Stimulated activated naive CD8-positive, alpha-beta T cell treated with anti-CD3 and anti-CD28 coated beads, Interleukin-15, amount 100 ng/mL, for 72 hours (primary cell): ENCODE measurements around the gene NCEH1.
A peak's percentile ranks its signal among the peaks of the same experiment; 100 is the strongest.
"Not testable (repeated sequence)": the region's sequence is repeated elsewhere in the genome, so short reads cannot be mapped to it uniquely, and the experiment has no call there.

Source experiments
- ATAC-seq: fragments of 150-1000 bp; cut with Tn5 transposase; 2 replicates; pipeline ENCODE4 v1.10.0; 2021; ENCODE audit warnings: mild to moderate bottlenecking, moderate library complexity
- DNase-seq, 2 donors: peaks; one replicate each; pipeline ENCODE4 v3.0.0; 2021 to 2022
- H3K27ac Mint-ChIP-seq, 2 donors: one replicate each; pipeline ENCODE4 v1.8.0; 2022; ENCODE audit warnings: mild to moderate bottlenecking in 2 of 2, mixed read lengths in 2 of 2, moderate library complexity in 2 of 2
- H3K27me3 Mint-ChIP-seq: one replicate; pipeline ENCODE4 v1.8.0; 2022; ENCODE audit warnings: mixed read lengths
- H3K4me1 Mint-ChIP-seq: one replicate; pipeline ENCODE4 v1.8.0; 2022; ENCODE audit warnings: mild to moderate bottlenecking, mixed read lengths
- H3K4me3 Mint-ChIP-seq, 2 donors: one replicate each; pipeline ENCODE4 v1.8.0; 2022; ENCODE audit warnings: mild to moderate bottlenecking in 2 of 2, mixed read lengths in 2 of 2, moderate library complexity in 1 of 2
- H3K9me3 Mint-ChIP-seq, 2 donors: one replicate each; pipeline ENCODE4 v1.8.0; 2022; ENCODE audit warnings: mixed read lengths in 2 of 2

NCEH1 gene

GRCh38 chr3:172710664-172711453 is at the start of gene NCEH1:
TSS of gene NCEH1 (minus strand) at chr3:172711067. CDS start at chr3:172710984, 83 bp downstream.
- Mint-ChIP-seq H3K27ac (peak within 1 kb of the TSS; percentile 41 to 87), H3K9me3 (no peaks in the 10 kb centered on the region), H3K4me3 (peak within 1 kb of the TSS; percentile 91 to 98), H3K27me3 (no peaks in the 10 kb centered on the region), H3K4me1 (peaks cover 21% of the 10 kb centered on the region)
- ATAC-seq (peak; percentile 99), DNase-seq (peak; percentile 77 to 87)

GRCh38 chr3:172760416-172760815 is 49.5 kb upstream of the NCEH1 start:
- ATAC-seq, DNase-seq, H3K27ac Mint-ChIP-seq, H3K27me3 Mint-ChIP-seq, H3K4me3 Mint-ChIP-seq, H3K4me1 Mint-ChIP-seq, H3K9me3 Mint-ChIP-seq: not testable (repeated sequence)

GRCh38 chr3:172753125-172753524 is 42.3 kb upstream of the NCEH1 start:
- Mint-ChIP-seq H3K4me3 (no peak overlapping the region), H3K27ac (no peak overlapping the region), H3K27me3 (no peaks in the 10 kb centered on the region), H3K9me3 (no peaks in the 10 kb centered on the region), H3K4me1 (peaks cover 26% of the 10 kb centered on the region)
- no peak for DNase-seq
- no peak for ATAC-seq

- peaks cover 26% of the 10 kb centered on the region for H3K4me1 Mint-ChIP-seq
- no peaks in the 10 kb centered on the region for H3K27me3 Mint-ChIP-seq
- ATAC-seq (no peak), DNase-seq (no peak)
- H3K4me3 Mint-ChIP-seq: peak overlapping the region in 1 of 2 donors; percentile 100
- H3K27ac Mint-ChIP-seq: no peak overlapping the region
- no peaks in the 10 kb centered on the region for H3K9me3 Mint-ChIP-seq
Observed at GRCh38 chr3:172752651-172753050, 41.8 kb upstream of the NCEH1 start.

- peak in 1 of 2 donors; percentile 18 for DNase-seq
- H3K4me1 Mint-ChIP-seq: peaks cover 26% of the 10 kb centered on the region
- H3K27ac Mint-ChIP-seq: peak overlapping the region; percentile 99 to 100
- H3K4me3 Mint-ChIP-seq: peak overlapping the region; percentile 97 to 100
- ATAC-seq: peak; percentile 6
- H3K9me3 Mint-ChIP-seq: no peaks in the 10 kb centered on the region
- H3K27me3 Mint-ChIP-seq: no peaks in the 10 kb centered on the region
Observed at GRCh38 chr3:172751175-172751704, 40.4 kb upstream of the NCEH1 start.

- peak; percentile 99 for ATAC-seq
- peak within 1 kb of the TSS; percentile 99 to 100 for H3K27ac Mint-ChIP-seq
- H3K4me1 Mint-ChIP-seq: peaks cover 26% of the 10 kb centered on the region
- peak; percentile 93 to 98 for DNase-seq
- H3K9me3 Mint-ChIP-seq: no peaks in the 10 kb centered on the region
- H3K4me3 Mint-ChIP-seq: peak within 1 kb of the TSS; percentile 97 to 100
- H3K27me3 Mint-ChIP-seq: no peaks in the 10 kb centered on the region
Observed at GRCh38 chr3:172750368-172751174, 39.7 kb upstream of the NCEH1 start, which contains the start of gene ECT2. TSS of gene ECT2 (plus strand) at chr3:172750726. CDS start at chr3:172754531, 3,805 bp downstream.

- Mint-ChIP-seq H3K27me3 (no peaks in the 10 kb centered on the region), H3K4me3 (peak overlapping the region; percentile 97 to 100), H3K27ac (peak overlapping the region; percentile 99 to 100), H3K9me3 (no peaks in the 10 kb centered on the region), H3K4me1 (peaks cover 26% of the 10 kb centered on the region)
- ATAC-seq (no peak), DNase-seq (no peak)
Observed at GRCh38 chr3:172750069-172750367, 39.2 kb upstream of the NCEH1 start.

GRCh38 chr3:172749230-172749965 is 38.5 kb upstream of the NCEH1 start:
- no peaks in the 10 kb centered on the region for H3K9me3 Mint-ChIP-seq
- H3K27me3 Mint-ChIP-seq: no peaks in the 10 kb centered on the region
- H3K27ac Mint-ChIP-seq: peak overlapping the region in 1 of 2 donors; percentile 100
- peak overlapping the region in 1 of 2 donors; percentile 100 for H3K4me3 Mint-ChIP-seq
- H3K4me1 Mint-ChIP-seq: peaks cover 26% of the 10 kb centered on the region
- ATAC-seq: no peak
- no peak for DNase-seq

- DNase-seq (no peak), ATAC-seq (no peak)
- Mint-ChIP-seq H3K27me3 (no peaks in the 10 kb centered on the region), H3K27ac (no peak overlapping the region), H3K4me1 (peaks cover 3% of the 10 kb centered on the region), H3K4me3 (no peak overlapping the region), H3K9me3 (no peaks in the 10 kb centered on the region)
Observed at GRCh38 chr3:172746475-172746874, 35.6 kb upstream of the NCEH1 start.

- no peak for ATAC-seq
- H3K9me3 Mint-ChIP-seq: no peaks in the 10 kb centered on the region
- no peak for DNase-seq
- no peaks in the 10 kb centered on the region for H3K27me3 Mint-ChIP-seq
- H3K4me1 Mint-ChIP-seq: no peaks in the 10 kb centered on the region
- no peak overlapping the region for H3K27ac Mint-ChIP-seq
- no peak overlapping the region for H3K4me3 Mint-ChIP-seq
Observed at GRCh38 chr3:172739462-172739861, 28.6 kb upstream of the NCEH1 start.

- no peak for DNase-seq
- H3K4me3 Mint-ChIP-seq: no peak overlapping the region
- no peak overlapping the region for H3K27ac Mint-ChIP-seq
- ATAC-seq: no peak
- no peaks in the 10 kb centered on the region for H3K4me1 Mint-ChIP-seq
- no peaks in the 10 kb centered on the region for H3K27me3 Mint-ChIP-seq
- no peaks in the 10 kb centered on the region for H3K9me3 Mint-ChIP-seq
Observed at GRCh38 chr3:172735014-172735413, 24.1 kb upstream of the NCEH1 start.

- Mint-ChIP-seq H3K9me3 (peaks cover 0 to 16% of the 10 kb centered on the region in 2 donors), H3K4me3 (no peak overlapping the region), H3K27me3 (no peaks in the 10 kb centered on the region), H3K4me1 (no peaks in the 10 kb centered on the region), H3K27ac (no peak overlapping the region)
- no peak for ATAC-seq
- DNase-seq: no peak
Observed at GRCh38 chr3:172726380-172726779, 15.5 kb upstream of the NCEH1 start.

- H3K4me1 Mint-ChIP-seq, H3K27ac Mint-ChIP-seq, H3K4me3 Mint-ChIP-seq, H3K27me3 Mint-ChIP-seq, DNase-seq, ATAC-seq: not testable (repeated sequence)
- H3K9me3 Mint-ChIP-seq: peaks cover 0 to 16% of the 10 kb centered on the region in 2 donors
Observed at GRCh38 chr3:172722536-172723040, 11.7 kb upstream of the NCEH1 start.

GRCh38 chr3:172717493-172718088 is 6.7 kb upstream of the NCEH1 start:
- Mint-ChIP-seq H3K27ac (no peak overlapping the region), H3K9me3 (no peaks in the 10 kb centered on the region), H3K4me1 (no peaks in the 10 kb centered on the region), H3K27me3 (no peaks in the 10 kb centered on the region), H3K4me3 (no peak overlapping the region)
- no peak for ATAC-seq
- DNase-seq: no peak

- Mint-ChIP-seq H3K4me1 (no peaks in the 10 kb centered on the region), H3K4me3 (no peak overlapping the region), H3K27ac (no peak overlapping the region), H3K27me3 (no peaks in the 10 kb centered on the region), H3K9me3 (no peaks in the 10 kb centered on the region)
- no peak for ATAC-seq
- no peak for DNase-seq
Observed at GRCh38 chr3:172716476-172716875, 5.6 kb upstream of the NCEH1 start.
